ENCODE data around the gene RIF1. TPM values are rescaled to one million over a fixed set of nuclear protein-coding genes. Genes with fewer than 3 reads are reported as not detected.

Gene RIF1
- total and polyA plus RNA-seq, 4 donors, result 15.5 to 66.1 (median 35.7) TPM

- H3K27ac ChIP-seq (ENCODE audit: low read depth, low read length), result no peak overlapping the region
- no peaks in the 10 kb centered on the region for H3K9me3 ChIP-seq (ENCODE audit: control insufficient read depth, insufficient read depth, low read length)
- DNase-seq (ENCODE audit: low read depth in 4 of 6, low spot score in 6 of 6), result no peak
- no peak overlapping the region for H3K4me3 ChIP-seq (ENCODE audit: low read depth, low read length)
- H3K36me3 ChIP-seq (ENCODE audit: control insufficient read depth, insufficient read depth, low read length), result no peaks in the 10 kb centered on the region
- WGBS (ENCODE audit: insufficient coverage), result no CpG with 5 or more reads among the region's 1 CpG
- H3K27me3 ChIP-seq (ENCODE audit: control insufficient read depth, insufficient read depth, low read length), result no peaks in the 10 kb centered on the region
- no peaks in the 10 kb centered on the region for H3K4me1 ChIP-seq (ENCODE audit: control insufficient read depth, insufficient read depth, low read length)
Observed at GRCh38 chr2:151486053-151486452, 76.4 kb downstream of the RIF1 start.

DNA sequence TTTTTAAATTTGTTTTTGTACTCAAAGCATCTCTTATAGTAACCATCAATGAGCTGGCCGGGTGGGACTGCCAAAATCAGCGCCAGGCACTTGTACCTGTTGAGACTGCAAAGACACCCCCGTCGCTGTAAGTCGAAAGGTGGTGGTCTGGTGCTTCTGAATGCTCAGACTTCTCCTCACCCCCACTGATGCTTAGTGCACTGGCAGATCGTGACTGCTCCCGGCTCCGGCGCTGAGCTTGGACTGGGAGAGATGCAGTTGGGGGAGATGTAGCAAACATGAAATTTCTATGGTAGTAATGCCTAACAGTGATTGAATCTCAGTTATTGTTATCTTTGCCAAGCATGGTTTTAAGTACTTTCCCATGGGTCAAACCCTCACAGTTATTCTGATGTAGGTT, 80.6 kb downstream of the RIF1 start:
- no peak overlapping the region for H3K27ac ChIP-seq (ENCODE audit: low read depth, low read length)
- H3K4me3 ChIP-seq (ENCODE audit: low read depth, low read length), result no peak overlapping the region
- WGBS (ENCODE audit: insufficient coverage), result 95% methylated on average over 8 of the region's 9 CpGs
- no peaks in the 10 kb centered on the region for H3K36me3 ChIP-seq (ENCODE audit: control insufficient read depth, insufficient read depth, low read length)
- no peaks in the 10 kb centered on the region for H3K4me1 ChIP-seq (ENCODE audit: control insufficient read depth, insufficient read depth, low read length)
- H3K9me3 ChIP-seq (ENCODE audit: control insufficient read depth, insufficient read depth, low read length), result no peaks in the 10 kb centered on the region
- no peak for DNase-seq (ENCODE audit: low read depth in 4 of 6, low spot score in 6 of 6)
- H3K27me3 ChIP-seq (ENCODE audit: control insufficient read depth, insufficient read depth, low read length), result no peaks in the 10 kb centered on the region

DNA sequence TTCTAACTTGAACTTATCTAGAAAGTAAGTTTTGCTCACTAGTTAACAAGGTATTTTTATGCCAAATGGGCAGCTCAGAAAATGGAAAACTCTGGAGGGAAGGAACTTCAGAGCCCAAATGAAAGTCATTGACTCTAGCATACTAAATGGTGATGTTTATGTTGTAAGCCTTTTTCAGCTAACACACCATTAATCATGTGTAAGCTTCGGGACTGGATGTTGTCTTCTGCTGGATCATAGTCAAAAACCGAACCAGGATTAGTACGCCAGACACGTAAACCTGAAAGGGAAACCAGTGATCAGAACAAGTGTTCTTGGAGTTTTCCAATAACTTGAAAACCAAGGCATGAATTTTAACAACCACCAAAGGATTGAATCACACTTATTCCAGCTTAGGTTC, 81.8 kb downstream of the RIF1 start:
- 88% methylated on average over 4 of the region's 4 CpGs for WGBS (ENCODE audit: insufficient coverage)
- Histone ChIP-seq H3K4me3 (ENCODE audit: low read depth, low read length) (no peak overlapping the region), H3K9me3 (ENCODE audit: control insufficient read depth, insufficient read depth, low read length) (no peaks in the 10 kb centered on the region), H3K27ac (ENCODE audit: low read depth, low read length) (no peak overlapping the region), H3K4me1 (ENCODE audit: control insufficient read depth, insufficient read depth, low read length) (no peaks in the 10 kb centered on the region), H3K36me3 (ENCODE audit: control insufficient read depth, insufficient read depth, low read length) (no peaks in the 10 kb centered on the region), H3K27me3 (ENCODE audit: control insufficient read depth, insufficient read depth, low read length) (no peaks in the 10 kb centered on the region)
- no peak for DNase-seq (ENCODE audit: low read depth in 4 of 6, low spot score in 6 of 6)

DNA sequence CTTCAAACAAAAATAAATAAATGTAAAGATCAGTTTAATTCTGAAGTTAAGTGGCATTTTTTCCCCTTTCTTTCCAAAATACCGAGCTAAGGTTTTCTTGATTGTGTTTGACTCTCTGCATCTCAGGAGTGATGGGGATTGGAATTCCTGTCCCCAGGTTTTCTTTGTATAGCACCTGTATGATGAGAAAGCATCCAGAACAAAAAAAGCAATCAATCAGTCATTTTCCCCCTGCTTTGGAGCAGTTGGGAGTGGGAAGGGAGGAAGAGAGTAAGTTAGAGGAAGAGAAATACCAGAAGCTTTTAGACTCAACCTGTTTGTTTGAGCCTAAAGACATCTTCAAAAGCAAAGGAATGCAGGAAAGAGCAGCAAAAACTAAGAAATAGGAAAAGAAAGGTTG, 88.5 kb downstream of the RIF1 start:
- Histone ChIP-seq H3K4me1 (ENCODE audit: control insufficient read depth, insufficient read depth, low read length) (no peaks in the 10 kb centered on the region), H3K27me3 (ENCODE audit: control insufficient read depth, insufficient read depth, low read length) (no peaks in the 10 kb centered on the region), H3K4me3 (ENCODE audit: low read depth, low read length) (no peak overlapping the region), H3K36me3 (ENCODE audit: control insufficient read depth, insufficient read depth, low read length) (no peaks in the 10 kb centered on the region), H3K9me3 (ENCODE audit: control insufficient read depth, insufficient read depth, low read length) (no peaks in the 10 kb centered on the region), H3K27ac (ENCODE audit: low read depth, low read length) (no peak overlapping the region)
- no CpG with 5 or more reads among the region's 1 CpG for WGBS (ENCODE audit: insufficient coverage)
- no peak for DNase-seq (ENCODE audit: low read depth in 4 of 6, low spot score in 6 of 6)

- no peak for DNase-seq (ENCODE audit: low read depth in 4 of 6, low spot score in 6 of 6)
- WGBS (ENCODE audit: insufficient coverage), result no CpG with 5 or more reads among the region's 4 CpGs
- Histone ChIP-seq H3K9me3 (ENCODE audit: control insufficient read depth, insufficient read depth, low read length) (no peaks in the 10 kb centered on the region), H3K4me1 (ENCODE audit: control insufficient read depth, insufficient read depth, low read length) (no peaks in the 10 kb centered on the region), H3K27me3 (ENCODE audit: control insufficient read depth, insufficient read depth, low read length) (no peaks in the 10 kb centered on the region), H3K27ac (ENCODE audit: low read depth, low read length) (no peak overlapping the region), H3K36me3 (ENCODE audit: control insufficient read depth, insufficient read depth, low read length) (no peaks in the 10 kb centered on the region), H3K4me3 (ENCODE audit: low read depth, low read length) (no peak overlapping the region)
Observed at GRCh38 chr2:151506170-151506569, 96.5 kb downstream of the RIF1 start.

- Histone ChIP-seq H3K4me3 (ENCODE audit: low read depth, low read length) (no peak overlapping the region), H3K27me3 (ENCODE audit: control insufficient read depth, insufficient read depth, low read length) (no peaks in the 10 kb centered on the region), H3K36me3 (ENCODE audit: control insufficient read depth, insufficient read depth, low read length) (no peaks in the 10 kb centered on the region), H3K4me1 (ENCODE audit: control insufficient read depth, insufficient read depth, low read length) (no peaks in the 10 kb centered on the region), H3K27ac (ENCODE audit: low read depth, low read length) (no peak overlapping the region), H3K9me3 (ENCODE audit: control insufficient read depth, insufficient read depth, low read length) (no peaks in the 10 kb centered on the region)
- DNase-seq (ENCODE audit: low read depth in 4 of 6, low spot score in 6 of 6), result no peak
- WGBS (ENCODE audit: insufficient coverage), result 75% methylated on average over 3 of the region's 3 CpGs
Observed at GRCh38 chr2:151508519-151508918, 98.8 kb downstream of the RIF1 start.

GRCh38 chr2:151518802-151519201, 109.1 kb downstream of the RIF1 start:
- WGBS (ENCODE audit: insufficient coverage), result 100% methylated on average over 1 of the region's 3 CpGs
- H3K27ac ChIP-seq (ENCODE audit: low read depth, low read length), result no peak overlapping the region
- no peaks in the 10 kb centered on the region for H3K27me3 ChIP-seq (ENCODE audit: control insufficient read depth, insufficient read depth, low read length)
- no peaks in the 10 kb centered on the region for H3K4me1 ChIP-seq (ENCODE audit: control insufficient read depth, insufficient read depth, low read length)
- no peak overlapping the region for H3K4me3 ChIP-seq (ENCODE audit: low read depth, low read length)
- H3K36me3 ChIP-seq (ENCODE audit: control insufficient read depth, insufficient read depth, low read length), result no peaks in the 10 kb centered on the region
- no peaks in the 10 kb centered on the region for H3K9me3 ChIP-seq (ENCODE audit: control insufficient read depth, insufficient read depth, low read length)
- no peak for DNase-seq (ENCODE audit: low read depth in 4 of 6, low spot score in 6 of 6)

DNA sequence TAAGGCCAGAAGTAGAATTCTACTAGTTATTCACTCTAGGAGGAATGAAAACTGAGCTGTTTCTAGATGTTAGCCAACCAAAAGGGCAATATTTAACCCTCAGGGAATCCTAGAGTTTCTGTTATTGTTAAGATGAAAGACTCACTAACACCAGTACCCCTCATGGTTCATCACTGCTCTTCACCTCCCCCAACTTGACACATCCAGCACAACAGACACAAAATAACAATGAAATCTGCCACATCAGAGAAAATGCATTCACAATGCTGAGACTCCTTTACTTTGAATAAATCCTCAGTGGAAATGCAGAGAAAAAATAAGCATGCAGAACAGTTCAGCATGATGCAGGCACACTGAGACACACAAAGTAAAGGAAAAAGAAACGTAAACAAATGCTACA, 111.3 kb downstream of the RIF1 start:
- no CpG with 5 or more reads among the region's 1 CpG for WGBS (ENCODE audit: insufficient coverage)
- Histone ChIP-seq H3K27ac (ENCODE audit: low read depth, low read length) (no peak overlapping the region), H3K36me3 (ENCODE audit: control insufficient read depth, insufficient read depth, low read length) (no peaks in the 10 kb centered on the region), H3K27me3 (ENCODE audit: control insufficient read depth, insufficient read depth, low read length) (no peaks in the 10 kb centered on the region), H3K4me3 (ENCODE audit: low read depth, low read length) (no peak overlapping the region), H3K9me3 (ENCODE audit: control insufficient read depth, insufficient read depth, low read length) (no peaks in the 10 kb centered on the region), H3K4me1 (ENCODE audit: control insufficient read depth, insufficient read depth, low read length) (no peaks in the 10 kb centered on the region)
- DNase-seq (ENCODE audit: low read depth in 4 of 6, low spot score in 6 of 6), result peak in 1 of 6 donors; percentile 1

DNA sequence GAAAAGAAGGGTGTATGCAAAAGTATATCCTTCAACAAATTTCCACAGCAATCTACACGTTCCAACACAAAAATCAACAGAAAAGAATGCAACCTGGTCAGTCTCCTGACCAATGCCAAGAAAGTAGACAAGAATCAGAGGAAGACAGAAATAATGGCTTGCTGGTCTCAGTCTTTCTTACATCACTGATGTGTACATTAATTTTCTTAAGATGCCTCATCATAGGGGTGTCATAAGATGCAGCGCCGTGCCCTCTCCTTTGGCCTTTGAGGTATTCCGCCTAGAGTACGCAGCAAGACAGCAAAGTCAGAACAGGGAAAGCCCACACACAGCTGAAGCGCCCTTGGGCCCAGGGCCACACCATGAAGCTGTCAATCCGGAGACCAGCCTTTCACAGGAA, 112.9 kb downstream of the RIF1 start:
- WGBS (ENCODE audit: insufficient coverage), result 98% methylated on average over 5 of the region's 7 CpGs
- no peak for DNase-seq (ENCODE audit: low read depth in 4 of 6, low spot score in 6 of 6)

DNA sequence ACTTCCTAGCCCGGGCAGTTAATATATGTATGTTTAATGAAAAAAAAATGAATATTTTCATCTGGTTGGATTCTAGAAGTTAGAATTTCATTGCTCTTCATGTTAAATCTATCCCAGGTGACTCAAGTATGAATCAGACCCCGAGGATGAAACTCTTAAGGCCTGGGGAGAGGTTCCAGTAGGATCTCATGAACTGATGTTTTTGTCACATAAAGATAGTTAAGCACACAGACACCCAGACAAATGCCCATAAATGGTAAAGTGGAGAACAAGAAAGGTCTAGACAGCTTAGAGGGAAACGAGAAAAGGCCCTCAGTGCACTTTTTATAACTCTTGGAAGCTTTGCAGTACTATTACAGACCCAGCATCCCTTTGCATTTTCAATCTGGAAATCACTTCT, 114.1 kb downstream of the RIF1 start:
- Histone ChIP-seq H3K9me3 (ENCODE audit: control insufficient read depth, insufficient read depth, low read length) (no peaks in the 10 kb centered on the region), H3K27me3 (ENCODE audit: control insufficient read depth, insufficient read depth, low read length) (no peaks in the 10 kb centered on the region), H3K27ac (ENCODE audit: low read depth, low read length) (no peak overlapping the region), H3K4me3 (ENCODE audit: low read depth, low read length) (no peak overlapping the region), H3K36me3 (ENCODE audit: control insufficient read depth, insufficient read depth, low read length) (no peaks in the 10 kb centered on the region), H3K4me1 (ENCODE audit: control insufficient read depth, insufficient read depth, low read length) (no peaks in the 10 kb centered on the region)
- DNase-seq (ENCODE audit: low read depth in 4 of 6, low spot score in 6 of 6), result no peak
- 50% methylated on average over 1 of the region's 3 CpGs for WGBS (ENCODE audit: insufficient coverage)

More for the DNA sequence above, 112.9 kb downstream of the RIF1 start:
- H3K27me3 ChIP-seq (ENCODE audit: control insufficient read depth, insufficient read depth, low read length), result no peaks in the 10 kb centered on the region
- no peaks in the 10 kb centered on the region for H3K4me1 ChIP-seq (ENCODE audit: control insufficient read depth, insufficient read depth, low read length)
- no peak overlapping the region for H3K27ac ChIP-seq (ENCODE audit: low read depth, low read length)
- H3K36me3 ChIP-seq (ENCODE audit: control insufficient read depth, insufficient read depth, low read length), result no peaks in the 10 kb centered on the region
- H3K4me3 ChIP-seq (ENCODE audit: low read depth, low read length), result no peak overlapping the region
- H3K9me3 ChIP-seq (ENCODE audit: control insufficient read depth, insufficient read depth, low read length), result no peaks in the 10 kb centered on the region

Measured in spinal cord (tissue), 10 donors.